HG02610 (cell line): ENCODE data around the gene HK1.

Source experiments
- ATAC-seq: cut with Tn5 transposase; IDR thresholded peaks from one replicate; pipeline ENCODE4 v1.9.1; 2021; ENCODE audit warnings: mild to moderate bottlenecking, moderate library complexity; ENCODE audit not compliant: unreplicated experiment

HK1 gene

DNA sequence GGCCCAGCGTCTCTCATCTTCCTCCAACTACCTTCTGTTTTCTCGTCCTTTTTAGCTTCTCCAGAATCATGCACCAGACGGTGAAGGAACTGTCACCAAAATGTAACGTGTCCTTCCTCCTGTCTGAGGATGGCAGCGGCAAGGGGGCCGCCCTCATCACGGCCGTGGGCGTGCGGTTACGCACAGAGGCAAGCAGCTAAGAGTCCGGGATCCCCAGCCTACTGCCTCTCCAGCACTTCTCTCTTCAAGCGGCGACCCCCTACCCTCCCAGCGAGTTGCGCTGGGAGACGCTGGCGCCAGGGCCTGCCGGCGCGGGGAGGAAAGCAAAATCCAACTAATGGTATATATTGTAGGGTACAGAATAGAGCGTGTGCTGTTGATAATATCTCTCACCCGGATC lies 122.6 kb downstream of the HK1 start:
- no peak for ATAC-seq

DNA sequence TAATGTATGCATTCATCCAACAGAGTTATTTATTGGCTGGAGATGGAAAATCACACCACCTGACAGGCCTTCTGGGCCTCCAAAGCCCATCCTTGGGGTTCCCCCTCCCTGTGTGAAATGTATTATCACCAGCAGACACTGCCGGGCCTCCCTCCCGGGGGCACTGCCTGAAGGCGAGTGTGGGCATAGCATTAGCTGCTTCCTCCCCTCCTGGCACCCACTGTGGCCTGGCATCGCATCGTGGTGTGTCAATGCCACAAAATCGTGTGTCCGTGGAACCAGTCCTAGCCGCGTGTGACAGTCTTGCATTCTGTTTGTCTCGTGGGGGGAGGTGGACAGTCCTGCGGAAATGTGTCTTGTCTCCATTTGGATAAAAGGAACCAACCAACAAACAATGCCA lies 123.1 kb downstream of the HK1 start:
- ATAC-seq: no peak

DNA sequence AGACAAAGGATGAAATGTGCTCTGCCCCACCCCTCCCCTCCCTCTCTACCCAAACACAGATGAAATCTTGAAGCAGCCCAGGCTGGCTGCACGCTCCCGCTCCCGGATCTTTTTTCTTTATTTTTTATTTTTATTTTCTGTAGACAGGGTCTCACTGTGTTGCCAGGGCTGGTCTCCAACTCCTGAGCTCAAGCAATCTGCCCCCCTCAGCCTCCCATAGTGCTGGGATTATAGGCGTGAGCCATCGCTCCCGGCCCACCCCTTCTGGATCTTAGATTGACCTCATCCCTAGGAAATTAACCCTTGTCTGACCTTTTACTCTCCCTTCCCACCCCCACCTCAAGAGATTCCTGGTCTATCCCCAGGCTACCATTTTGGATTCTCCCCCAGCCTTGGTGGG lies 124.1 kb downstream of the HK1 start:
- no peak for ATAC-seq

DNA sequence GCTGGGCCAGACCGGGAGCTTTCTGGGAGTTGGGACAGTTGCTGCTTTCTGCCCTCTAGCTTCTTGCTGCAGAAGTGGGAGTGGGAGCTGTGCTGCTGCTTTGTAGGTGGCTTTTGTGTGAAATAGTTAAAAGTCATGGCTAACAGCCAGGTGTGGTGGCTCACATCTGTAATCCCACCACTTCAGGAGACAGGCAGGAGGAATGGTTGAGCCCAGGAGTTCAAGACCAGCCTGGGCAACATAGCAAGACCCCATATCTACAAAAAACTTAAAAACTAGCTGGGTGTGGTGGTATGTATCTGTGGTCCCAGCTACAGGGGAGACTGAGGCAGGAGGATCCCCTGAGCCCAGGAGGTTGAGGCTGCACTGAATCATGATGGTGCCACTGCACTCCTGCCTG lies 124.8 kb downstream of the HK1 start:
- ATAC-seq: no peak

DNA sequence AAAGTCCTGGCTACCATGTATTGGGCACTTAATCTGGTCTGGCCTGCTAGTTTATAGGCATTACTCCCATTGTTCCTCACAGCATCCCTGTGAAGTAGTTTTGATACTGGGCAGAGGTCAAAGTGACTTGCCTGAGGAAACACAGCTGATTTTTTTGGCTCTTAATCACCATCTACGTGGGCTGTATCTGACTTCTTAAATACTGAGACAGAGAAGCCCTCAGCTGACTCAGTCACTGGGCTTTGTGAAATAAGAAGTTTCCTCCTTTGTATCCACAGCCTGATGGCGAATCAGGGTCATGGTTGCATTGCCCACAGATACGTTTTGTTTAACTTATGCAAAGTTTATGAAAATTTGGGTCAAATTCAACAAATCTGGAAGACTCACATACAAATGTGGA lies 125.2 kb downstream of the HK1 start:
- no peak for ATAC-seq

DNA sequence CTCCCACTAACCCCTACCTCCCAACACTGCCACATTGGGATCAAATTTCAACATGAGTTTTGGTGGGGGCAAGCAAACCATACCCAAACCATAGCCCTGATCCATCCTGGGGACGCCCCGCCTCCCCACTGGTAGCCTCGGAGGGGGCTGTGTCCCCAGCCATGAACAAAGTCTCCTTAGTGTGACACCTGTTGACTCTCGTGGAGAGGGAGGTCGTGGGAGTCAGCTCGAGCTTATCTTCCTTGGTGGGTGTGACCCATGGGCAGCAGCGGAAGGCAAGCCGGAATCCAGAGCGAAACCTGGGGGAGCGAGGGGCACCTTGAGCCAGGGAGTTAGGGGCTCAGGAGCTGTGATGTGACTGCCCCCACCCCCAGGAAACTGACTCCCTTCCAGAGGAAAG lies 126.5 kb downstream of the HK1 start:
- no peak for ATAC-seq

DNA sequence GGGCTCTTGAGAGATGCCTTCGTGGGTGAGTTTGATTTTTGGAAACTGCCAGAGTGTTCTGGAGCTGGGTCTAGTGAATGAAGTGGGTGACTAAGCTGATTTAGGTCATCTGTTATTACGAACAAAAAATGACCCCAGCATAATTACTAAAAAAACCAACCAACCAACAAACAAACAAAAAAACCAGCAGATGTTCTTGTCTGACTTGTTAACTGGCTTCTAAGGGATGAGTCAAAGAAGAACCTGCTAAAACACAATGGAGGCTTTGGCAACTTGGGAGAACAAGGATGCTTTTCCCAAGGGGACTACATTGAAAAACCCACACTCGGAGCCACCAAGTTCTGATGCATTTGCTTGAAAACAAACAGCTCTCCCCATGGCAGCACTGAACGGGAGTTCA lies 126.9 kb downstream of the HK1 start:
- ATAC-seq: no peak

DNA sequence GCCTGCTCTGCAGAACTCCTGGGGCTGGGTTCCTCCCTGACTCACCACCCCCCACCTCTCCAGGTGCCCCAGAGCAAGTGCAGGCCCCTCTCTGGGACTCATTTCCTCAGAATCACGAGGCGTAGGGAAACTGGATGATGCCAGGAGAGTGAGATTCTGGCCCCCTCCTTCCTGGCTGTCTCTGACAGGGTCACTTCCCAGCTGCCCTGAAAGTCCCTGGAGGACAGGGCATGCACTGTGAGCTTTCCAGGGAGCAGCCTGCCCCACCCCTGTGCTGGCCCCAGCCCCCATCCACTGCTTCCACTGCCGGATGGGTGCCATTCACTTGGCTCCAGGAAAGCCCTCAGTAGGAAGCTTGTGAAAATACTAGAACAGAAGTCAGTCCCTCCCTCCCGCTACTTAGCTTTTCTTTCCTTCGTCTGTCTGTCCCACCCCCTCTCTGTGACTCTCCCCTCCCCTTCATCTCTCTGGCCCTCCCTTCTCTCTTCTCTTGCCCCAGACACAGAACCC lies 128.1 kb downstream of the HK1 start:
- ATAC-seq: no peak

DNA sequence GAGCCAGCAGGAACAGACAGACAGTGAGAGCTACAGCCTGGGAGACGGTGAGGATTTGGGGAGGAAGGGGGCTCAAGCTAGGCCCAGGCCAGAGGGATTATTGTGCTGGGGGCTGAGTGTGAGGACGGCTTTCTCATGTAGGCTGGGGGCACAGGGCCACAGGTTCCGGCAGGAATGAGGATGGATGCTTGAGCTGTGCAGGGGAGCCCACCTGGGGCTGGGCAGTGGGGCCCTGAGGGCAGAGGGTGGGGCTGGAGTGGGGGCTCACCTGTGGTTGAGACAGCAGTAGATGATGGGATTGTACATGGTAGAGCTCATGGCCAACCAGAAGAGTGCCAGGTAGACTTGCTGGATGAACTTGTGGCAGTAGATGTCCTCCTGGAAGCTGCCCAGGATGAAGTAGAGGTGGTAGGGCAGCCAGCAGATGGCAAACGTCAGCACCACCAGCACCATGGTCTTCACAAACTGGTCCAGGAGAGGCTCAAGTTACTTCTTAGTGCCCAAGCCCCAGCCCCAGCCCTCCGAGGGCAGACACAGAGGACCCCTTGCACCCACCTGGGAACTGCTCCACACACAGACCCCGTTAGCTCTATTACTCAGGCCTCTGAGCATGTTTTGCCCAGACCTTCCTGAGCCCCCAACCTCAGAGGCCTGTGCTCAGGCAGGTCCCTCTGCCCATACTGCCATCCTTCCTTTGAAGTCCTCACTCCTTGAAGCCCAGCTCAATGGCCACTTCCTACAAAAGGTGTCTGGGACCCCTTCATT lies 128.7 kb downstream of the HK1 start:
- no peak for ATAC-seq

DNA sequence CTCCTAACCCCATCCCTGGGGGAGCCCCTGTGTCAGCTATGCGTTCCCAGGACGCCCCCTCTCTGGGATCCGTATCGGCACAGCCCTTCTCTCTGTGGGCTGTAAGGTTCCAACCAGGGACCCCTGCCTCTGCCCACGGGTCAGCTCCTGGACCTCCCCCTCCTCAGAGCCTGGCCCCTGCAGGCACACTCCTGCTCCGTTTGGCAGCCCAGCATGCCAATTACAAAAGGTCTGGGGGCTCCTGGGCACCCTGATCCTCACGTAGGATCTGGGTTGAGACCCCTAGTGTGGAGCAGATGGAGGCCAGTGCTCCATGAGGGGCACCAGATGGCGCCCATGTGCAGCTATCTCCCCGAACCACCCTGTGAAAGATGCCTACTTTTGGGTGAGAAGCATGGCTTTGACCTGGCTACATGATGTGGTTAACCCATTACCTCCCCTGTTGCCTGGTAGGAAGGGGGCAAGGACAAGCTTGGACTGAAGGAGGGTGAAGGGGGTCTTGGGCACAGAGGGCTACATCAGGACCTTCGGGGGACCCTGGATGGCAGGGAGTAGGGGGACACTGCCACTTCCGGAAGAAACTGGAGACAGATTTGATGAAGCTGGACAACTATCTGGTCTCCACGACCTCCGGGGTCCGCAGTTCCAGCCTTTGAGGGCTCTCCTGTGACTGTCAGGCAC lies 129.5 kb downstream of the HK1 start:
- ATAC-seq: no peak

DNA sequence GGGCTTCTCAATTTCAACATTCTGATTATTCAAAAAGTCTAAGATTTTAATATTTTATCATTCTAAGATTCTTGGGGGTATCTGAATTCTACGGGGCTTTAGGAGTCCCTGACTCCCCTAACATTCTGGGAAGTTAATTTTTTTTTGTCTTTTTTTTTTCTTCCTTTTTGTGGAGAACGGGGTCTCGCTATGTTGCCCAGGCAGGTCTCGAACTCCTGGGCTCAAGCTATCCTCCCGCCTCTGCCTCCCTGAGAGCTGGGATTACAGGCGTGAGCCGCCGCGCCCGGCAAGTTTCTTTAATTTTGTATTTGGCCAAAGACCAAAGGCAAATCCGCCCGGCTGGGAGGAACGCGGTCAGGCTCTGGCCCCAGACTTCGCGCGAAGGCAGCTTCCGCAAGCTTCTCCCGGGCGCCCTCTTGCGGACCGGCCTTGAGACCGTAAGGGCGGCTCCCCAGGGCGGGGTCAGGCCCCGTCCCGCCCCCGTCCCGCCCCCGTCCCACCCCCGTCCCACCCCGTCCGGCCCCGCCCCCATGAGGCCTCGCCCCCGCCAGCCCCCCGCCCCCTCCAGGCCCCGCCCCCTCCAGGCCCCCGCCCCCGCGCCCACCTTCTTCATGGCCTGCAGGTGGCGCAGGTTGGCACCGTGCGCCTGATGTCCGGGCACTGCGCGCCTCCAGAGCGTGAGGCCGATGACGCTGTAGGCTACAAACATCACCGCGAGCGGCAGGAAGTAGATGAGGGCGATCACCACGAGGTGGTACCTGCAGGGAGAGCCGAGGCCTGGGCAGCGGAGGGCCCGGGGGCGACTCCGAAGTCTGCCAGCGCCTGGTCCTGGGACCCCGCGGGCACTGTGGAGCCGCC lies 130.3 kb downstream of the HK1 start:
- ATAC-seq: peak; percentile 71

DNA sequence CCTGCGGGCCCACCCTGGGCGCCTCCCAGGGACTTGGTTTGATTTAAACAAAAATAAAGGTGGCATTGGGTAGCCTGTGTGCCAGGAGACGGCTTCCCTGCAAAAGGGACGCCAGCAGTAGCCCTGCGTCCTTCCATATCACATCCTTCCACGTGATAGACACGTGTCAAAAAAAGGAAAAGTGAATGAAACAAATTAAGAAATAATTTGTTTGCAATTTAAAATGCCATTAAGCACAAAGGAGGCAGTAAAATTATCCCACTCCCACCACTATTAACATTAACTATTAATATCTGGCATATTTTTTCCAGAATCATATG lies 130.8 kb downstream of the HK1 start:
- no peak for ATAC-seq

DNA sequence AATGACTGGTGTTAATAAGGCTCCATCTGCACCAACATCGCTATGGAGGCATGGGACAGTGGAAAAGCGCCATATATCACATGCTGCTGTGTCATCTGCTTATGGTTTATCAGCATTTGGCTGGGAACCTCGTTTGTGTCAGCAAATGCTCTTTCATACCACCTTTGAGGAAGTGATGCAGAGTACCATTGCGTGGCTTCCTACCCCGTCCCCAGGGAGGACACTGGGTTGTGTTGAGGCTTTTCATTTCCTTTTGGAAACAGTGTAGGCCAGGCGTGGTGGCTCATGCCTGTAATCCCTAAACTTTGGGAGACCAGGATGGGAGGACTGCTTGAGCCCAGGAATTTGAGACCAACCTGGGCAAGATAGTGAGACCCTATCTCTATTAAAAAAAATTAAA lies 131.7 kb downstream of the HK1 start:
- peak; percentile 33 for ATAC-seq

DNA sequence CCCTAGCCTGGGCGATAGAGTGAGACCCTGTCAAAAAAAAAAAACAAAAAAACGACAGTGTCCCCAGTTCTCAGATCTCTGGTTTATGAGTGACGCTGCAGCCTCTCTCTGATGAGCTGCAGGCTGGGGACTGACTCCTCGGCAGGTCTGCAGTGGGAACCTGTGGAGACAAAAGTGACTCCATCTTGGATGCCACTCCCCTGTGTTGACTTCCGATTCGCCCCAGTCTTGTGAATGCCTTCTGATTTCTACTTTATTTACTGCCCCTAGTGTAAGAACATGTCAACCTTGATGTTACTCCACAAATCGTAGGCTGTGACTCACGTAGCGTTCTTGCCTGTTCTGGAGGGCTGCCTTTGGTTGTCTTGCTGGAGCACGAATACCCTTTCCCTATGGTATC lies 132.2 kb downstream of the HK1 start:
- ATAC-seq: no peak

DNA sequence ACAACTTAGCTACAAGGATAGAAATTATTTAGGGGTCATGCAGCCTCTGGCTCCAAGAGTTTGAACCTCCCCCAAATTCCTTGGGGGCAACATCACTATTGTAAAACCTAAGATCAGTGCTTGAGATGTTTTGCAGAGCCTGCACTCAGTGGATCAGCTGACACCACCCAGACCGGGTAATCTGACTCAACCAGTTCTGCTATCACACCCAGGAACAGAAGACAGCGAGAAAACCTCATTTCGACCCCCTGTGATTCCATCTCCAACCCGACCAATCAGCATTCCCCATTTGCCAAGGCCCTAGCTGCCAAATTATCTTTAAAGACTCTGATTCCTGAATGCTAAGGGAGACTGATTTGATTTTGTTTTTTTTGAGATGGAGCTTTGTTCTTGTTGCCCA lies 133.2 kb downstream of the HK1 start:
- ATAC-seq: no peak

DNA sequence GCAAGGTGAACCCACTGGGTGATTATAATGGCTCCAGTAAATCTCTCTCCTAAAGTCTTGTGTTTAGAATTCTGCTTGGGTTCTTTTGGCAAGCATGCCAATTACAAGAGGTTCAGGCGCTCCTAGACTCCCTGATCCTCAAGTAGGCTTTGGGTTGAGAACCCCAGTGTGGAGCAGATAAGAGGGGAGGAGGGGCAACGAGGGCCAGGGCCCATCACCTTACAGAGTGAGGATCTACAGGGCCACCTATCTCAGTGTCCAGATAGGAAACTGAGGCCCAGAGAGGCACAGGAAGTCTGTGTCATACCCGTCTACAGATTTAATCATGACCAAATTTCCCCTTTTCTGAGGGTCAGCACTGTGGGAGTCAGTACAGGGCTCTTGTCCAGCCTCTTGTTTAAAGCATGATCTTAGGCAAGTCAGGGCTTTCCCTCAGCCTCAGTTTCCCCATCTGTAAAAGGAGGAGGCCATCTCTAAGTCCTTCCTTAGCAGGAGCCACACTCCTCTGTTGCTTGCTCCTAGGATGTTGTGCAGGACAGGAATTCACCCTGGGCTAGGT lies 134.0 kb downstream of the HK1 start:
- ATAC-seq: no peak

DNA sequence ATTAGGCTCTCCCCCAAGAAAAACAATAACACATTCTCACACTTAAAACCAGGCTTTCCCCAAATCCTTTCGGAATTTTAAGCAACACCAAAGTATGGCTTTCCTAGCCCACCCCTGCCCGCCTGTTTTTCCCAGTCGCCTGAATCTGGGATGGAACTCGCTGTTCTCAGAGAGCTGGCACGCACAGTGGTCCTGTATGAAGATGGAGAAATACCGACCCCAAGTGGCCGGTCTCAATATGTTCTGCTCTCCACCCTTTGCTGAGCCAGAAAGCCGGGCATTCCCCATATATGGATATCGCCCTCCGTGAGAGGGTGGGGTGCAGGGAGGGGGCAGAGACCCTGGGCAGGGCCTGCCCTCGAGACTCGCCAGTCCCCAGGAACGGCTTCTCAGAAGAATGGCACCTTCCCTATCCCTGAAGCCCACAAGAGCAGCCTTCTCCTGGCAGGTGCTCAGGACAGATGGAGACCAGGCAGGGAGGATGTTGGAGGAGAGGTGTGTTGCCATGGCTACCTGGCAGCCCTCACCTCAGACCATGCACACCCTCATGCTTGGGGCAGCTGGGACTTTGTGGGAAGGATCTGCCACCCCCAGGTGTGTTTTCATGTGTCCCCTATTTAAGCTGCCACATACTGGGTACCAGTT lies 135.0 kb downstream of the HK1 start:
- no peak for ATAC-seq

DNA sequence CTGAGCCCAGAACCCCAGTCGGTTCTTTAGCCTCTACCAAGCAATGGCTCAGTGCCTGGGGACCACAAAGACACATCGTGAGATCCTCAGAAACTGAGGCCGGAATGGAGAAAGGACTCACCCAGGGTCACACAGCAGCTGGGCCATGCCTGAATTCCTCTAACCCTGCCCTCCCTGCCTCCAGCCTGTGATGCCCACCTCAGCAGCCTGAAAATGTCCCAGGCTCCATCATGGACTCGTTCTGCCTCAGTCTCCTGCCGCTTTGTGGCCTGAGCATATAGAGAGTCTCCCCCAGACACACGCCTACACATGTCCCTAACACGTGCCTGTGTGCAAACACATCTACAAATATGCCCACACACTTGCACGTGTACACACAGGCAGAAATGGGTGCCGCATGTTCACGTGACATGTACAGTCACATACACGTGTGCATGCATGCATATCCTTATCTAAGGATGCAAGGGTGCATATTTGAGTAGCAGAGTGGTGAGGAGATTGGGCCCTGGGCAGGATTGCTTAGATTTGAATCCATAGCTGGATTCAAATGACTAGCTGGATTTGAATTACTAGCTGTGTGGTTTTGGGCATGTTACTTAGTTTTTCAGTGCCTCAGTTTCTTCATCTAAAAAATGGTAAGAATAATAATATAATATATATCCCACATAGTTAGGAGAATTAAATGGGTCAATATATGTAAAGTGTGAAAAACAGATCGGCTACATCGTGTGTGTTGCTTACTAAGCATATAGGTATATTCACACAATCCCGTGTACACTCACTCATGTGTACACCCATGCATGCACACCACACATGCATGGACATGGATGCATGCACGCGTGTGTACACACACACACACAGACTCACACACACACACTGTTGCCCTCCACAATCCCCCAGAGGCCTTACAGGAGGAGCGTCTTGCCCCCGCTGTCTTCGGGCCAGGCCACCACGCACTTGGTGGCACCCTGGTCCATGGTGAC lies 136.0 kb downstream of the HK1 start:
- no peak for ATAC-seq

DNA sequence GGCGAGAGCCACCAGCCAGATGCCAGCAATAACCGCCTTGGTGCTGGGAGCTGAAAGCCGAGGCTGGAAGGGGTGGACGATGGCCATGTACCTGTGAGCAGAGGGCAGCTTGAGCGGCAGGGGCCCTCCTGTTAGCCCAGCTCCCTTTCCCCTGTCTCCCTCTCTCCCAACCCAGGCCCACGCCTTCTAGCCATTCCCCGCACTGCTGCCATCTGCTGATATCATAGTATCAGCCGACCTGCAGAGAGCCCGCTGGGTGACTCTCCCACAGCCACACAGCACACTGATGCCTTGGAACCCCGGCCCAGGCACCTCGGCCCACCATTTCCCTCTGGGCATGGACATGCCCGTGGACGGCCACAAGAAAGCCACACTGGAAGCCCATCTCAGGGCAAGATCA lies 136.8 kb downstream of the HK1 start:
- no peak for ATAC-seq

DNA sequence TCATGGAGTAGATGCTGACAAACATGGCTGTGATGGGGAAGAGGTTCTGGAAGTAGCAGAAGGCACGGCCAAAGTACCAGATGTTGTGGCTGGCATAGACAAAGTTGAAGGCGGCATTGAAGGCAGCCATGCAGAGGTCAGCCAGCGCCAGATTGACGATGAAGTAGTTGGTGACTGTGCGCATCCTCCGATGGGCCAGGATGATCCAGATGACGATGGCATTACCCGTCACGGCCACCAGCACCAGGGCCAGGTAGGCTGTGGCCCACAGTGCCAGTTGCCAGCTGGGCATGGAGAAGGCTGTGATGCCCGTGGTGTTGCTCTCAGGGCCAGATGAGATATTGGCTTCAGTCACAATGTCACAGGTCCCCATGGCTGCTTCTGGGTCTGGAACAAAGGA lies 137.7 kb downstream of the HK1 start:
- no peak for ATAC-seq
